ENCODE measurements around the gene CARNS1. TPM values are rescaled to one million over a fixed set of nuclear protein-coding genes. Genes with fewer than 3 reads are reported as not detected.

CARNS1 gene
- total and polyA plus RNA-seq, 4 donors, result 0.05 to 0.19 (median 0.10) TPM

GRCh38 chr11:67409261-67409666, 6.2 kb upstream of the CARNS1 start:
- no peaks in the 10 kb centered on the region for H3K9me3 ChIP-seq (ENCODE audit: control insufficient read depth in 4 of 4, low read length in 3 of 4)
- H3K4me3 ChIP-seq (ENCODE audit: low read depth in 1 of 3, low read length in 3 of 3), result no peak overlapping the region
- no peaks in the 10 kb centered on the region for H3K36me3 ChIP-seq (ENCODE audit: control insufficient read depth in 4 of 4, insufficient read depth in 3 of 4, low read depth in 1 of 4, low read length in 3 of 4)
- H3K9ac ChIP-seq (ENCODE audit: low read depth in 1 of 2, low read length in 2 of 2), result no peak overlapping the region
- WGBS, result 61% methylated on average over 24 of the region's 24 CpGs
- no peak for TF ChIP-seq GABPA (IDR thresholded peaks at IDR 0.05 in 1 of 2, conservative IDR thresholded peaks at IDR 0.05 in 1 of 2)
- TF ChIP-seq ZBTB33 (IDR thresholded peaks at IDR 0.05), result no peak
- TF ChIP-seq YY1 (IDR thresholded peaks at IDR 0.05), result no peak
- no peak overlapping the region for H3K27ac ChIP-seq (ENCODE audit: low read depth in 1 of 2, low read length in 2 of 2)
- DNase-seq (ENCODE audit: low spot score), result no peak
- peaks cover 0 to 3% (median 0%) of the 10 kb centered on the region in 4 donors for H3K4me1 ChIP-seq (ENCODE audit: control insufficient read depth in 4 of 4, insufficient read depth in 4 of 4, low read length in 3 of 4)
- H3K27me3 ChIP-seq (ENCODE audit: control insufficient read depth in 4 of 4, insufficient read depth in 4 of 4, low read length in 3 of 4), result no peaks in the 10 kb centered on the region

- no peak for TF ChIP-seq GABPA (IDR thresholded peaks at IDR 0.05 in 1 of 2, conservative IDR thresholded peaks at IDR 0.05 in 1 of 2)
- no peak for TF ChIP-seq RAD21 (IDR thresholded peaks at IDR 0.05)
- no peak for TF ChIP-seq MAX (IDR thresholded peaks at IDR 0.05)
- no peak for TF ChIP-seq SP1 (IDR thresholded peaks at IDR 0.05)
- TF ChIP-seq CTCF (IDR thresholded peaks at IDR 0.05; ENCODE audit: low read depth, low read length, missing input control), result no peak
- TF ChIP-seq ATF3 (IDR thresholded peaks at IDR 0.05), result no peak
- TF ChIP-seq JUND (IDR thresholded peaks at IDR 0.05), result no peak
- no peak for TF ChIP-seq RXRA (IDR thresholded peaks at IDR 0.05)
- TF ChIP-seq YY1 (IDR thresholded peaks at IDR 0.05), result no peak
- TF ChIP-seq NR2F2 (IDR thresholded peaks at IDR 0.05), result no peak
- TF ChIP-seq TAF1 (conservative IDR thresholded peaks at IDR 0.05), result no peak
- peak overlapping the region in 1 of 2 donors; percentile 5 for H3K27ac ChIP-seq (ENCODE audit: low read depth in 1 of 2, low read length in 2 of 2)
- WGBS, result 27% methylated on average over 13 of the region's 13 CpGs
- no peaks in the 10 kb centered on the region for H3K36me3 ChIP-seq (ENCODE audit: control insufficient read depth in 4 of 4, insufficient read depth in 3 of 4, low read depth in 1 of 4, low read length in 3 of 4)
- no peaks in the 10 kb centered on the region for H3K9me3 ChIP-seq (ENCODE audit: control insufficient read depth in 4 of 4, low read length in 3 of 4)
- no peak for DNase-seq (ENCODE audit: low spot score)
- H3K4me1 ChIP-seq (ENCODE audit: control insufficient read depth in 4 of 4, insufficient read depth in 4 of 4, low read length in 3 of 4), result peaks cover 0 to 4% (median 0%) of the 10 kb centered on the region in 4 donors
- no peaks in the 10 kb centered on the region for H3K27me3 ChIP-seq (ENCODE audit: control insufficient read depth in 4 of 4, insufficient read depth in 4 of 4, low read length in 3 of 4)
- H3K9ac ChIP-seq (ENCODE audit: low read depth in 1 of 2, low read length in 2 of 2), result no peak overlapping the region
- H3K4me3 ChIP-seq (ENCODE audit: low read depth in 1 of 3, low read length in 3 of 3), result no peak overlapping the region
Measured at GRCh38 chr11:67409781-67410368, 5.6 kb upstream of the CARNS1 start.

- no peaks in the 10 kb centered on the region for H3K36me3 ChIP-seq (ENCODE audit: control insufficient read depth in 4 of 4, insufficient read depth in 3 of 4, low read depth in 1 of 4, low read length in 3 of 4)
- H3K27ac ChIP-seq (ENCODE audit: low read depth in 1 of 2, low read length in 2 of 2), result no peak overlapping the region
- H3K9me3 ChIP-seq (ENCODE audit: control insufficient read depth in 4 of 4, low read length in 3 of 4), result no peaks in the 10 kb centered on the region
- H3K27me3 ChIP-seq (ENCODE audit: control insufficient read depth in 4 of 4, insufficient read depth in 4 of 4, low read length in 3 of 4), result no peaks in the 10 kb centered on the region
- DNase-seq (ENCODE audit: low spot score), result no peak
- peaks cover 0 to 7% (median 1%) of the 10 kb centered on the region in 4 donors for H3K4me1 ChIP-seq (ENCODE audit: control insufficient read depth in 4 of 4, insufficient read depth in 4 of 4, low read length in 3 of 4)
- no peak for TF ChIP-seq REST (IDR thresholded peaks at IDR 0.05)
- TF ChIP-seq FOXA1 (IDR thresholded peaks at IDR 0.05), result no peak
- TF ChIP-seq JUND (IDR thresholded peaks at IDR 0.05), result no peak
- no peak for TF ChIP-seq NR2F2 (IDR thresholded peaks at IDR 0.05)
- TF ChIP-seq RXRA (IDR thresholded peaks at IDR 0.05), result no peak
- no peak for TF ChIP-seq SP1 (IDR thresholded peaks at IDR 0.05)
- TF ChIP-seq MAX (IDR thresholded peaks at IDR 0.05), result no peak
- TF ChIP-seq ATF3 (IDR thresholded peaks at IDR 0.05), result no peak
- no peak for TF ChIP-seq RAD21 (IDR thresholded peaks at IDR 0.05)
- TF ChIP-seq EGR1 (IDR thresholded peaks at IDR 0.05; ENCODE audit: low read depth in 2 of 2), result no peak
- no peak for TF ChIP-seq GABPA (IDR thresholded peaks at IDR 0.05 in 1 of 2, conservative IDR thresholded peaks at IDR 0.05 in 1 of 2)
- H3K9ac ChIP-seq (ENCODE audit: low read depth in 1 of 2, low read length in 2 of 2), result no peak overlapping the region
- 68% methylated on average over 15 of the region's 15 CpGs for WGBS
- no peak overlapping the region for H3K4me3 ChIP-seq (ENCODE audit: low read depth in 1 of 3, low read length in 3 of 3)
Measured at GRCh38 chr11:67410369-67410831, 5.1 kb upstream of the CARNS1 start.

Measured in liver (tissue), 9 donors.